ELR (cell line): ENCODE results near the gene OR14I1.

ENCODE experiments used
- DNase-seq: peaks from one replicate; pipeline ENCODE4 v3.0.0-alpha.2; 2015; ENCODE audit warnings: low read depth

Gene OR14I1

GRCh38 chr1:248702714-248703113 lies at the start of gene OR14I1:
Gene OR14I1 (minus strand): TSS chr1:248702766.
- no peak for DNase-seq

GRCh38 chr1:248751635-248752034 lies 49.1 kb upstream of the OR14I1 start:
- DNase-seq: no peak

- no peak for DNase-seq
Measured at GRCh38 chr1:248751142-248751541, 48.6 kb upstream of the OR14I1 start.

- DNase-seq: no peak
Measured at GRCh38 chr1:248750496-248750895, 47.9 kb upstream of the OR14I1 start.

GRCh38 chr1:248748211-248748610 lies 45.6 kb upstream of the OR14I1 start:
- no peak for DNase-seq

GRCh38 chr1:248740876-248741275 lies 38.3 kb upstream of the OR14I1 start:
- no peak for DNase-seq

GRCh38 chr1:248739572-248740205 lies 37.1 kb upstream of the OR14I1 start:
- DNase-seq: no peak

GRCh38 chr1:248737457-248737856 lies 34.9 kb upstream of the OR14I1 start:
- no peak for DNase-seq

GRCh38 chr1:248736977-248737376 lies 34.4 kb upstream of the OR14I1 start:
- no peak for DNase-seq

- DNase-seq: no peak
Measured at GRCh38 chr1:248733566-248733965, 31.0 kb upstream of the OR14I1 start.

- DNase-seq: no peak
Measured at GRCh38 chr1:248730507-248731335, 28.2 kb upstream of the OR14I1 start.

- peak; percentile 25 for DNase-seq
Measured at GRCh38 chr1:248714248-248714647, 11.7 kb upstream of the OR14I1 start.

- no peak for DNase-seq
Measured at GRCh38 chr1:248710305-248710900, 7.8 kb upstream of the OR14I1 start.

GRCh38 chr1:248704606-248705005 lies 2.0 kb upstream of the OR14I1 start:
- no peak for DNase-seq

GRCh38 chr1:248703674-248704073 lies 1.1 kb upstream of the OR14I1 start:
- peak; percentile 5 for DNase-seq

- DNase-seq: no peak
Measured at GRCh38 chr1:248699099-248699498, 3.5 kb downstream of the OR14I1 start.

GRCh38 chr1:248697907-248698306 lies 4.7 kb downstream of the OR14I1 start:
- no peak for DNase-seq

GRCh38 chr1:248696774-248697173 lies 5.8 kb downstream of the OR14I1 start:
- no peak for DNase-seq

- peak; percentile 22 for DNase-seq
Measured at GRCh38 chr1:248696261-248696660, 6.3 kb downstream of the OR14I1 start.

- DNase-seq: peak; percentile 9
Measured at GRCh38 chr1:248695451-248696132, 7.0 kb downstream of the OR14I1 start.

GRCh38 chr1:248691567-248692155 lies 10.9 kb downstream of the OR14I1 start:
- DNase-seq: no peak
